Suprapubic skin (tissue), 4 donors: ENCODE data around the gene CEP41. TPM values are rescaled to one million over a fixed set of nuclear protein-coding genes. Genes with fewer than 3 reads are reported as not detected.

Experiments
- DNase-seq, 2 donors: peaks; one replicate each; pipeline ENCODE4 v3.0.0-alpha.2; 2019; ENCODE audit warnings: low spot score in 2 of 2
- H3K27ac ChIP-seq: fragments of 200-600 bp; sonication (generic); one replicate; pipeline ENCODE4 v1.5.1; 2019
- H3K27me3 ChIP-seq: fragments of 200-600 bp; sonication (generic); one replicate; pipeline ENCODE4 v1.5.1; 2019
- H3K36me3 ChIP-seq: fragments of 200-600 bp; sonication (generic); one replicate; pipeline ENCODE4 v1.5.1; 2019
- H3K4me1 ChIP-seq: fragments of 200-600 bp; sonication (generic); one replicate; pipeline ENCODE4 v1.5.1; 2019
- H3K4me3 ChIP-seq: fragments of 200-600 bp; sonication (generic); one replicate; pipeline ENCODE4 v1.5.1; 2019; ENCODE audit warnings: mild to moderate bottlenecking
- H3K9me3 ChIP-seq: fragments of 200-600 bp; sonication (generic); one replicate; pipeline ENCODE4 v1.5.1; 2019
- CTCF ChIP-seq, 2 donors: fragments of 200-600 bp in 1 of 2; fragments of 450-650 bp in 1 of 2; sonication (generic) in 1 of 2; IDR thresholded peaks; one replicate each; pipeline ENCODE4 v1.5.1; 2016 to 2019; ENCODE audit warnings: antibody characterized with exemption in 2 of 2, mild to moderate bottlenecking in 1 of 2, moderate library complexity in 1 of 2
- EP300 ChIP-seq: sonication (generic); formaldehyde crosslinking; IDR thresholded peaks from one replicate; pipeline ENCODE4 v1.6.1; 2017; ENCODE audit warnings: antibody characterized with exemption
- POLR2A ChIP-seq, 2 donors: fragments of 450-650 bp; IDR thresholded peaks; one replicate each; pipeline ENCODE4 v1.6.1; 2017; ENCODE audit warnings: antibody characterized with exemption in 2 of 2, mild to moderate bottlenecking in 2 of 2, moderate library complexity in 2 of 2
- POLR2AphosphoS5 ChIP-seq, 3 donors: sonication (generic); formaldehyde crosslinking; IDR thresholded peaks; one replicate each; pipeline ENCODE4 v1.6.1; 2017; ENCODE audit warnings: antibody characterized with exemption in 3 of 3
- WGBS: methylation state at CpG from one replicate; pipeline ENCODE4 v1.1.5; 2018; 5-methylcytosine and 5-hydroxymethylcytosine counted together
- total RNA-seq, 4 donors: library from RNA; depleted of rRNA; stranded (reverse); fragments of >200 nt; gene quantifications; one replicate each; pipeline ENCODE4 v1.1.0, GENCODE V29; 2016

The CEP41 gene
- total RNA-seq, 4 donors from 2014 or later, result 1.1 to 4.6 (median 4.2) TPM

DNA sequence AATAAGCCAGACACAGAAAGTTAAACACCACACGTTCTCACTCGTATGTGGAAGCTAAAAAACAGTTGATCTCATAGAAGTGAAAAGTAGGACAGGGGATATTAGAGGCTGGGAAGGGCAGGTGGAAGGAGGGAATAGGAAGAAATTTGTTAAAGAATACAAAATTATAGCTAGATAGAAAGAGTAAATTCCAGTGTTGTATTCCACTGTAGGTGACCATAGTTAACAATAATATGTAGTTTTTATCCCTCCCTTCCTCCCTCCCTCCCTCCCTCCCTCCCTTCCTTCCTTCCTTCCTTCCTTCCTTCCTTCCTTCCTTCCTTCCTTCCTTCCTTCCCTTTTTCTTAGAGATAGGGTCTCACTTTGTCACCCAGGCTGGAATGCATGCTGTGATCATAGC lies 31.2 kb upstream of the CEP41 start:
- TF ChIP-seq POLR2AphosphoS5 (IDR thresholded peaks at IDR 0.05), result no peak
- TF ChIP-seq POLR2A (IDR thresholded peaks at IDR 0.05), result no peak
- H3K27ac ChIP-seq, result no peak overlapping the region
- H3K36me3 ChIP-seq, result no peaks in the 10 kb centered on the region
- WGBS, result 75% methylated on average over 2 of the region's 2 CpGs
- no peak for DNase-seq
- H3K4me1 ChIP-seq, result no peaks in the 10 kb centered on the region
- H3K4me3 ChIP-seq, result no peak overlapping the region
- H3K27me3 ChIP-seq, result no peaks in the 10 kb centered on the region
- no peaks in the 10 kb centered on the region for H3K9me3 ChIP-seq

GRCh38 chr7:130468612-130469011 lies 27.8 kb upstream of the CEP41 start:
- Histone ChIP-seq H3K27ac (no peak overlapping the region), H3K4me1 (no peaks in the 10 kb centered on the region), H3K4me3 (no peak overlapping the region), H3K27me3 (no peaks in the 10 kb centered on the region), H3K36me3 (no peaks in the 10 kb centered on the region), H3K9me3 (no peaks in the 10 kb centered on the region)
- WGBS, result 64% methylated on average over 1 of the region's 1 CpG
- no peak for DNase-seq
- no peak for TF ChIP-seq POLR2A (IDR thresholded peaks at IDR 0.05)
- no peak for TF ChIP-seq POLR2AphosphoS5 (IDR thresholded peaks at IDR 0.05)
- TF ChIP-seq CTCF (IDR thresholded peaks at IDR 0.05), result no peak

DNA sequence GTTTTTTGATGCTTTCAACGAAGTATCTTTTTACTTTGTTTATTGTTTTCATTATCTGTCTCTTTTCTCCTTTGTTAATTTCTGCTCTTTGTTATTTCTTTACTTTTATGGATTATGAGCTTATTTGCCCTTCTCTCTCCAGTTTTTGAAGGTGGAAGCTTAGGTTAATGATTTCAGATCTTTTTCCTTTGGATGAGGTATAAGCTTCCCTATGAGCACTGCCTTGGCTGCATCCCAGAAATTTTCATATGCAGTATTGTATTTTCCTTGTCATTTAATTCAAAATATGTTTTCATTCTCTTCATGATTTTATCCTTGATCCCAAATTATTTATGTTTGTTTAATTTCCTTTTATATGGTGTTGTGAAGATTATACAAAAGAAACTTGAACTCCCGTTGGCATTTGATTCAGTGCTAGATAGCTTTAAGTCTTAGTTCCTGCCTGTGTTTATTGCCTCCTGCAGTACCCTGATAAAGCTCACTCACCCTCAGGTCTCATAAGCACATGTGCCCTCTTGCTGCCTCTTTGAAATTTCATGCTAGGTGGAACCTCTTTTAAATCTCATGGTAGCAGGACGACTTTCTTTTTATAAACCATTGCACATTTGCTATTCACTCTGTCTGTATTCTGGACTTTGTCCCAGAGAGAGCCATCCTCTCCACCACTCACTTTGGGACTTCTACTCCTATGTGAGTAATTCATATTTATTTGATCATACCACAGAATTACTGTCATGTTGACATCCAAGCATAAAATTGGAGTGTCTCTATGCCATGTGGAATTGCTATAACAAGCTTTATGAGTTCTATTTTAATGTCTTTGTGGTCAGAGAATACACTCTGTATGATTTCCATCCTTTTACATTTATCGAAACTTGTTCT lies 23.0 kb upstream of the CEP41 start:
- H3K4me3 ChIP-seq, result no peak overlapping the region
- H3K4me1 ChIP-seq, result no peaks in the 10 kb centered on the region
- no peak overlapping the region for H3K27ac ChIP-seq
- DNase-seq, result no peak
- no peaks in the 10 kb centered on the region for H3K27me3 ChIP-seq
- TF ChIP-seq EP300, result no peak
- no peak for TF ChIP-seq POLR2AphosphoS5 (IDR thresholded peaks at IDR 0.05)
- TF ChIP-seq CTCF (IDR thresholded peaks at IDR 0.05), result no peak
- no peak for TF ChIP-seq POLR2A (IDR thresholded peaks at IDR 0.05)
- H3K9me3 ChIP-seq, result peaks cover 9% of the 10 kb centered on the region
- H3K36me3 ChIP-seq, result no peaks in the 10 kb centered on the region
- 54% methylated on average over 4 of the region's 4 CpGs for WGBS

- Histone ChIP-seq H3K4me1 (no peaks in the 10 kb centered on the region), H3K9me3 (peaks cover 9% of the 10 kb centered on the region), H3K27me3 (no peaks in the 10 kb centered on the region), H3K36me3 (no peaks in the 10 kb centered on the region), H3K4me3 (no peak overlapping the region), H3K27ac (no peak overlapping the region)
- TF ChIP-seq EP300 (no peak), POLR2A (IDR thresholded peaks at IDR 0.05) (no peak), POLR2AphosphoS5 (IDR thresholded peaks at IDR 0.05) (no peak), CTCF (IDR thresholded peaks at IDR 0.05) (no peak)
- WGBS, result 52% methylated on average over 2 of the region's 2 CpGs
- no peak for DNase-seq
Measured at GRCh38 chr7:130461272-130461671, 20.5 kb upstream of the CEP41 start.

DNA sequence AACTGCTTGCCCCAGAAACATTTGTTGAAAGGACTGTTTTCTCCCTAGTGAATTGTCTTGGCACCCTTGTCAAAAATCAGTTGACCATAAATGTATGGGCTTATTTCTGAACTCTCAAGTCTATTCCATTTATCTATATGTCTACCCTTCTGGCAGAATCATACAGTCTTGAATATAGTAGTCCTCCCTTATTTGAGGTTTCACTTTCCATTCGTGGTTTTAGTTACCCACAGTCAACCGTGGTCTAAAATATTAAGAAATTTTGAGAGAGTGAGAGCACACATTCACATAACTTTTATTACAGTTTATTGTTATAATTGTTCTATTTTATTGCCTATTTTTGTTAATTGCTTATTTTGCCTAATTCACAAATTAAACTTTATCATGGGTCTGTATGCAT lies 17.4 kb upstream of the CEP41 start:
- H3K27ac ChIP-seq, result no peak overlapping the region
- no peak overlapping the region for H3K4me3 ChIP-seq
- TF ChIP-seq POLR2A (IDR thresholded peaks at IDR 0.05) (no peak), EP300 (no peak), POLR2AphosphoS5 (IDR thresholded peaks at IDR 0.05) (no peak), CTCF (IDR thresholded peaks at IDR 0.05) (no peak)
- 76% methylated on average over 2 of the region's 2 CpGs for WGBS
- no peaks in the 10 kb centered on the region for H3K36me3 ChIP-seq
- H3K27me3 ChIP-seq, result no peaks in the 10 kb centered on the region
- DNase-seq, result no peak
- H3K9me3 ChIP-seq, result peaks cover 9% of the 10 kb centered on the region
- H3K4me1 ChIP-seq, result no peaks in the 10 kb centered on the region
